K562 (cell line): Measurements from ENCODE around the gene RGL4. TPM values are rescaled to one million over a fixed set of nuclear protein-coding genes. Genes with fewer than 3 reads are reported as not detected.

Experiments used
- ATAC-seq: fragments of 200-7000 bp; cut with Tn5 transposase; 3 replicates; pipeline ENCODE4 v1.9.1; 2020; ENCODE audit warnings: moderate library complexity
- BruUV-seq: library from RNA; stranded (reverse); fragments of 400-500 nt; replicated peaks from 2 replicates; lab custom pipeline; 2021; lab: Mats Ljungman, UMichigan
- CTCF ChIA-PET: fragments of 300-600 bp; formaldehyde crosslinking; extraction: SDS; loops from one replicate; lab custom pipeline; 2021; ENCODE audit warnings: low intra/inter-chr PET ratio; lab: Yijun Ruan, JAX
- POLR2A ChIA-PET: fragments of 300-600, 350-650 bp; sonication (Branson Sonifier 250); formaldehyde crosslinking; extraction: SDS; loops from one replicate; lab custom pipeline; 2021; ENCODE audit warnings: antibody characterized with exemption, inconsistent platforms; lab: Yijun Ruan, JAX
- DNase-seq, 4 experiments: peaks; one replicate each; pipeline versions ENCODE4 v3.0.0 to v3.0.0-alpha.2; 2011 to 2018; ENCODE audit warnings: low spot score in 3 of 4, mixed read lengths in 3 of 4; ENCODE audit errors: extremely low read depth in 1 of 4
- FAIRE-seq: peaks from 2 replicates; lab custom pipeline; 2011; peaks lifted over from hg19 to GRCh38; lab: Jason Lieb, UNC
- H2AFZ ChIP-seq: 2 replicates; pipeline ENCODE4 v1.6.0; 2011; ENCODE audit warnings: low read depth, low read length, control low read depth, inconsistent platforms
- H3K27ac ChIP-seq: fragments of 200-600 bp; 3 replicates; pipeline ENCODE4 v1.8.0; 2011; ENCODE audit warnings: low read depth, mild to moderate bottlenecking, control low read depth, inconsistent platforms, low read length, moderate library complexity, mixed read lengths; ENCODE audit errors: extremely low read depth
- H3K27me3 ChIP-seq, 2 experiments: fragments of 300-600 bp in 1 of 2; 2 replicates in 1 of 2; 3 replicates in 1 of 2; pipeline versions ENCODE4 v1.6.0 to v1.8.0; 2011; ENCODE audit warnings: inconsistent platforms in 2 of 2, low read length in 2 of 2, mild to moderate bottlenecking in 1 of 2, mixed read lengths in 1 of 2, moderate library complexity in 1 of 2; ENCODE audit not compliant: control insufficient read depth in 2 of 2, insufficient read depth in 2 of 2
- H3K36me3 ChIP-seq: fragments of 300-600 bp; 3 replicates; pipeline ENCODE4 v1.8.0; 2011; ENCODE audit warnings: mild to moderate bottlenecking, low read length, inconsistent platforms; ENCODE audit not compliant: control insufficient read depth, insufficient read depth
- H3K4me1 ChIP-seq, 2 experiments: fragments of 200-600 bp in 1 of 2; replicated peaks in 1 of 2; 2 replicates in 1 of 2; 3 replicates in 1 of 2; pipeline versions ENCODE4 v1.5.1 to v1.8.0; 2011; ENCODE audit warnings: inconsistent platforms in 2 of 2, low read length in 2 of 2, mild to moderate bottlenecking in 1 of 2, mixed read lengths in 1 of 2, moderate library complexity in 1 of 2; ENCODE audit not compliant: control insufficient read depth in 2 of 2, insufficient read depth in 2 of 2
- H3K4me2 ChIP-seq: 2 replicates; pipeline ENCODE4 v1.6.1; 2011; ENCODE audit warnings: low read length, control low read depth, inconsistent platforms, mixed read lengths; ENCODE audit not compliant: insufficient read depth
- H3K4me3 ChIP-seq: fragments of 200-600 bp; sonication (generic), shearing (Covaris generic); 2 replicates; pipeline ENCODE4 v1.5.1; 2016; ENCODE audit warnings: control low read depth, inconsistent platforms
- H3K79me2 ChIP-seq: fragments of 200-600 bp; 3 replicates; pipeline ENCODE4 v1.8.0; 2011; ENCODE audit warnings: low read length, inconsistent platforms; ENCODE audit not compliant: control insufficient read depth, insufficient read depth
- H3K9ac ChIP-seq, 2 experiments: 2 replicates each; pipeline versions ENCODE4 v1.6.0 to v1.6.1; 2011; ENCODE audit warnings: low read depth in 2 of 2, low read length in 2 of 2, control low read depth in 1 of 2, inconsistent platforms in 1 of 2, mild to moderate bottlenecking in 1 of 2, mixed read lengths in 1 of 2; ENCODE audit not compliant: insufficient read depth in 1 of 2
- H3K9me1 ChIP-seq: one replicate; pipeline ENCODE4 v1.6.0; 2011; ENCODE audit warnings: inconsistent platforms, mild to moderate bottlenecking, low read length, moderate library complexity; ENCODE audit not compliant: control insufficient read depth, insufficient read depth
- H3K9me3 ChIP-seq: replicated peaks from 2 replicates; pipeline ENCODE4 v1.5.1; 2011; ENCODE audit warnings: low read depth, low read length, inconsistent platforms; ENCODE audit not compliant: control insufficient read depth, insufficient read depth
- H4K20me1 ChIP-seq: replicated peaks from 2 replicates; pipeline ENCODE4 v1.6.1; 2011; ENCODE audit warnings: low read length, inconsistent platforms, mixed read lengths; ENCODE audit not compliant: control insufficient read depth, insufficient read depth
- HINFP ChIP-seq: fragments of 450-650 bp; conservative IDR thresholded peaks from 2 replicates; pipeline ENCODE4 v1.6.1; 2016; ENCODE audit warnings: missing genetic modification characterization, low read depth, mild to moderate bottlenecking, control low read depth, missing compliant biosample characterization
- SIN3A ChIP-seq, 2 experiments: fragments of 150-350 bp in 1 of 2; IDR thresholded peaks; 2 replicates each; pipeline ENCODE4 v1.6.1; 2011 to 2016; ENCODE audit warnings: borderline replicate concordance in 2 of 2, low read depth in 2 of 2, low read length in 2 of 2, mild to moderate bottlenecking in 2 of 2, moderate library complexity in 2 of 2; ENCODE audit not compliant: control insufficient read depth in 1 of 2
- SOX6 ChIP-seq: fragments of 450-650 bp; IDR thresholded peaks from 2 replicates; pipeline ENCODE4 v1.6.1; 2014; ENCODE audit warnings: mild to moderate bottlenecking
- WGBS: fragments of 100-300 bp; shearing (Covaris generic); methylation state at CpG from one replicate; pipeline ENCODE4 v1.1.6; 2016; ENCODE audit warnings: low coverage, mixed read lengths; ENCODE audit not compliant: insufficient coverage; ENCODE audit errors: missing lambda C conversion rate; 5-methylcytosine and 5-hydroxymethylcytosine counted together
- in situ Hi-C: fragments of 300-500 bp; cut with MboI; formaldehyde crosslinking; loops from 4 replicates; pipeline ENCODE4 v1.15.0; 2018; ENCODE audit warnings: inconsistent platforms, mixed read lengths
- intact Hi-C: fragments of 100-400 bp; cut with micrococcal nuclease; formaldehyde crosslinking; loops from 2 replicates; pipeline ENCODE4 v1.14.2; 2022
- polyA plus RNA-seq, 8 experiments: library from polyadenylated mRNA; depleted of rRNA in 4 of 8; stranded (reverse) in 5 of 8; unstranded in 3 of 8; fragments of >200 nt; fragmentation: Nextera tagmentation in 2 of 8; fragmentation: Illumina TruSeq in 1 of 8; extraction: Ambion mirVana in 2 of 8; extraction: Trizol in 1 of 8; gene quantifications; 2 replicates each; pipeline versions ENCODE4 v1.2.1 to v1.2.3, GENCODE V29; 2011 to 2014; ENCODE audit warnings: inconsistent platforms in 1 of 8, missing spikeins in 1 of 8
- total RNA-seq, 7 experiments: library from RNA; depleted of rRNA in 6 of 7; stranded (reverse); fragments of >200 nt in 6 of 7; fragmentation: Illumina TruSeq in 2 of 7; extraction: Trizol in 2 of 7; gene quantifications; 2 replicates each; pipeline versions ENCODE4 v1.2.1 to v1.2.3, GENCODE V29; 2011 to 2021; ENCODE audit warnings: low replicate concordance in 1 of 7

Gene RGL4
- total and polyA plus RNA-seq, 9 of the 15 experiments (the other 6 are each of a cell fraction or from before 2014, with no cell fraction given) = not detected

GRCh38 chr22:23695571-23696325 lies 4.9 kb downstream of the RGL4 start:
- in situ Hi-C loops = no loop called here
- TF ChIP-seq HINFP (tag) (no peak), SOX6 (no peak), SIN3A (IDR thresholded peaks at IDR 0.05; ENCODE audit: borderline replicate concordance in 2 of 2, control insufficient read depth in 1 of 2, low read depth in 2 of 2, low read length in 2 of 2) (no peak)
- Histone ChIP-seq H3K4me2 (no peak overlapping the region), H4K20me1 (no peaks in the 10 kb centered on the region), H3K4me3 (no peak overlapping the region), H3K9me1 (no peaks in the 10 kb centered on the region), H3K27ac (no peak overlapping the region), H3K36me3 (peaks cover 55% of the 10 kb centered on the region), H2AFZ (no peak overlapping the region), H3K9me3 (no peaks in the 10 kb centered on the region), H3K79me2 (0 out of 3 replicates have a peak, but pooled peaks cover 6% of the 10 kb centered on the region), H3K4me1 (peaks cover 0 to 3% of the 10 kb centered on the region in 2 experiments; a peak in 1 of 5 replicates), H3K27me3 (no peaks in the 10 kb centered on the region), H3K9ac (no peak overlapping the region)
- ChIA-PET POLR2A (no interaction called here), CTCF (no interaction called here)
- BruUV-seq = no TSS peak
- WGBS = 81% methylated on average over 13 of the region's 19 CpGs
- intact Hi-C loops = no loop called here
- ATAC-seq (no peak), DNase-seq (no peak), FAIRE-seq (no peak)
